ENCODE measurements around the gene NFS1.
A peak's percentile ranks its signal among the peaks of the same experiment; 100 is the strongest.

NFS1 gene

DNA sequence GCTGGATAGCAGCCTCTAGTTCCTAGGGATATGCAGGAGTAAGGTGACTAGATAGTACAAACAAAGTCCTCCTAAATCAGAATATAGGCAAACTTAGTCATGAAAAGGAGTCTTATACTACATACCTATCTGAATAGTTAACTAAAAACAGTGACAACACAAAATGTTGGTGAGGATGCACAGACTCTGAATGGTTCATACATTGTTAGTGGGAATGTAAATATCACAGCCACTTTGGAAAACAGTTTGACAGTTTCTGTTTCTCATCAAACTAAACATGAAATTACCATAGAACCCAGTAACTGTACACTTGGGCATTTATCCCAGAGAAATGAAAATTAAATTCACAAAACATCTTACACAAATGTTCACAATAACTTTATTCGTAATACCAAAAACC, 17.2 kb downstream of the NFS1 start:
- TF ChIP-seq EZH2phosphoT487 (IDR thresholded peaks at IDR 0.05; ENCODE audit: borderline replicate concordance, low read length) = no peak
- TF ChIP-seq, protein P1, sequence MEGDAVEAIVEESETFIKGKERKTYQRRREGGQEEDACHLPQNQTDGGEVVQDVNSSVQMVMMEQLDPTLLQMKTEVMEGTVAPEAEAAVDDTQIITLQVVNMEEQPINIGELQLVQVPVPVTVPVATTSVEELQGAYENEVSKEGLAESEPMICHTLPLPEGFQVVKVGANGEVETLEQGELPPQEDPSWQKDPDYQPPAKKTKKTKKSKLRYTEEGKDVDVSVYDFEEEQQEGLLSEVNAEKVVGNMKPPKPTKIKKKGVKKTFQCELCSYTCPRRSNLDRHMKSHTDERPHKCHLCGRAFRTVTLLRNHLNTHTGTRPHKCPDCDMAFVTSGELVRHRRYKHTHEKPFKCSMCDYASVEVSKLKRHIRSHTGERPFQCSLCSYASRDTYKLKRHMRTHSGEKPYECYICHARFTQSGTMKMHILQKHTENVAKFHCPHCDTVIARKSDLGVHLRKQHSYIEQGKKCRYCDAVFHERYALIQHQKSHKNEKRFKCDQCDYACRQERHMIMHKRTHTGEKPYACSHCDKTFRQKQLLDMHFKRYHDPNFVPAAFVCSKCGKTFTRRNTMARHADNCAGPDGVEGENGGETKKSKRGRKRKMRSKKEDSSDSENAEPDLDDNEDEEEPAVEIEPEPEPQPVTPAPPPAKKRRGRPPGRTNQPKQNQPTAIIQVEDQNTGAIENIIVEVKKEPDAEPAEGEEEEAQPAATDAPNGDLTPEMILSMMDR (IDR thresholded peaks at IDR 0.05; ENCODE audit: low read depth, low read length, poor library complexity, severe bottlenecking) = no peak
- H3K4me2 ChIP-seq (ENCODE audit: low read length) = no peak overlapping the region
- H3K4me1 ChIP-seq (ENCODE audit: control insufficient read depth, low read length) = peaks cover 15% of the 10 kb centered on the region
- H3K4me3 ChIP-seq (ENCODE audit: low read length) = no peak overlapping the region
- H3K36me3 ChIP-seq (ENCODE audit: control insufficient read depth, low read length) = peaks cover 3% of the 10 kb centered on the region; the same call in 1 of the 2 replicates
- H3K27me3 ChIP-seq (ENCODE audit: control insufficient read depth, low read length) = no peaks in the 10 kb centered on the region
- no peaks in the 10 kb centered on the region for H3K9me3 ChIP-seq (ENCODE audit: control insufficient read depth, insufficient read depth, low read length)
- H4K20me1 ChIP-seq (ENCODE audit: control insufficient read depth, insufficient read depth, low read depth, low read length) = no peaks in the 10 kb centered on the region
- no peaks in the 10 kb centered on the region for H3K79me2 ChIP-seq (ENCODE audit: control insufficient read depth, low read length)
- H3K9me2 ChIP-seq (replicated peaks; ENCODE audit: control insufficient read depth, low read length) = no peaks in the 10 kb centered on the region
- H3F3A ChIP-seq (ENCODE audit: control insufficient read depth, insufficient read depth) = peaks cover 3% of the 10 kb centered on the region; the same call in 1 of the 2 replicates
- H3K27ac ChIP-seq (ENCODE audit: low read depth, low read length) = no peak overlapping the region

DNA sequence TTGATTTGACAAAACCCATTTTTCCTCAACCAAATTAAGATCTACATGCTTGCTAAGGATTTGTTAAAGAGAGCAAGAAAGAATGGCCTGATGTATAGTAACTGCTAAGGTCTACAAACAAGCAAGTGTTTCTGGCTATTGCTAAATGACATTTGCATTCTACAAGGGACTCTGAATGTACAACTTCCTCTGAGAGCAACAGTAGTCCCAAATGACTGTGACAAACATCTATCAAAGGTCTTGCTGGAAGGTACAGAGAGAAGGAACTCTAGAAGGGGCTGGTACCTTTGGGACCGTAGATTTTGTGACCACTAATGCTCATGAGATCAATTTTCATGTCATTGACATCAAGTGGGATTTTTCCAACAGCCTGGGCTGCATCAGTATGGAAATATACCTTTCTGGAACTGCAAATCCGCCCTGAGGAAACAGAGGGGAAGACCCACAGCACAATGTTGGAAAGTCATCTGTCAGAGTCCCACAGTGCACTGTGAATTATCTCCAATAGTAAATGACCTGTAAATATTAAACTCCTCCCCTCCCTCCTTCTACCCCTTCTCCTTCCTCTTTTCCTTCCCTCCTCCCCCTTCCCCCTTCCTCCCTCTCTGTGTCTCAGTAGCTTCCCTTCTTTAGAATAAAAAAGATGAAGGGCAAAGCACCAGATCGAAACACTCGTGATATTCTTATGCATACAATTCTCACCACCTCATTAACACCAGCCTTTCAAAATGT, 18.5 kb downstream of the NFS1 start:
- no peaks in the 10 kb centered on the region for H4K20me1 ChIP-seq (ENCODE audit: control insufficient read depth, insufficient read depth, low read depth, low read length)
- no peaks in the 10 kb centered on the region for H3K79me2 ChIP-seq (ENCODE audit: control insufficient read depth, low read length)
- H3K9me3 ChIP-seq (ENCODE audit: control insufficient read depth, insufficient read depth, low read length) = no peaks in the 10 kb centered on the region
- peak overlapping the region; percentile 9 for H3K27ac ChIP-seq (ENCODE audit: low read depth, low read length)
- H3K36me3 ChIP-seq (ENCODE audit: control insufficient read depth, low read length) = peaks cover 3% of the 10 kb centered on the region; the same call in 1 of the 2 replicates
- H3K27me3 ChIP-seq (ENCODE audit: control insufficient read depth, low read length) = no peaks in the 10 kb centered on the region
- H3K4me2 ChIP-seq (ENCODE audit: low read length) = peak overlapping the region; percentile 55
- H3F3A ChIP-seq (ENCODE audit: control insufficient read depth, insufficient read depth) = peaks cover 3% of the 10 kb centered on the region; the same call in 1 of the 2 replicates
- TF ChIP-seq, protein P1 (IDR thresholded peaks at IDR 0.05; ENCODE audit: low read depth, low read length, poor library complexity, severe bottlenecking) = no peak
- TF ChIP-seq EZH2phosphoT487 (IDR thresholded peaks at IDR 0.05; ENCODE audit: borderline replicate concordance, low read length) = no peak
- no peaks in the 10 kb centered on the region for H3K9me2 ChIP-seq (replicated peaks; ENCODE audit: control insufficient read depth, low read length)
- peak overlapping the region; percentile 29 for H3K4me3 ChIP-seq (ENCODE audit: low read length)
- peaks cover 15% of the 10 kb centered on the region for H3K4me1 ChIP-seq (ENCODE audit: control insufficient read depth, low read length)

DNA sequence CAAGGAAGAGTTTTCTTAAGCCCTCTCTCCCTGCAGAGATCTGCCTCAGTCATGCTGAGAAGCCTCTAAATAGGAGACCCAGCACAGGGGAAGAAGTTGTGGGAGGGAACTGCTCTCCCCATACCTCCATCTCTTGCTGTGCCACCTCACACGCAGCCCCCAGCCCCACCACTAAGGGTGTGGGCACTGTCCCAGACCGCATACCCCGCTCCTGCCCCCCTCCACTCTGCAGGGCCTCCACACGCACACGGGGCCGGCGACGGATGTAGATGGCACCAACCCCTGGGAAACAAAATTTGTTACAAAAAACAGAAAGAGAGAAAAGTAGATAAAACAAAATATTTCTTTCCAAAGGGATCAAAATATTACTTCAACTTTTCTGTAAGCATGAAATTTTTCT, 24.2 kb downstream of the NFS1 start:
- no peak overlapping the region for H3K4me2 ChIP-seq (ENCODE audit: low read length)
- no peak overlapping the region for H3K27ac ChIP-seq (ENCODE audit: low read depth, low read length)
- H3F3A ChIP-seq (ENCODE audit: control insufficient read depth, insufficient read depth) = no peaks in the 10 kb centered on the region
- H3K4me3 ChIP-seq (ENCODE audit: low read length) = no peak overlapping the region
- no peaks in the 10 kb centered on the region for H3K9me2 ChIP-seq (replicated peaks; ENCODE audit: control insufficient read depth, low read length)
- H3K9me3 ChIP-seq (ENCODE audit: control insufficient read depth, insufficient read depth, low read length) = no peaks in the 10 kb centered on the region
- no peaks in the 10 kb centered on the region for H3K27me3 ChIP-seq (ENCODE audit: control insufficient read depth, low read length)
- H3K79me2 ChIP-seq (ENCODE audit: control insufficient read depth, low read length) = no peaks in the 10 kb centered on the region
- TF ChIP-seq, protein P1 (IDR thresholded peaks at IDR 0.05; ENCODE audit: low read depth, low read length, poor library complexity, severe bottlenecking) = no peak
- no peak for TF ChIP-seq EZH2phosphoT487 (IDR thresholded peaks at IDR 0.05; ENCODE audit: borderline replicate concordance, low read length)
- H3K36me3 ChIP-seq (ENCODE audit: control insufficient read depth, low read length) = peaks cover 29% of the 10 kb centered on the region
- H3K4me1 ChIP-seq (ENCODE audit: control insufficient read depth, low read length) = peaks cover 1% of the 10 kb centered on the region; the same call in 1 of the 2 replicates
- H4K20me1 ChIP-seq (ENCODE audit: control insufficient read depth, insufficient read depth, low read depth, low read length) = no peaks in the 10 kb centered on the region

Measured in DOHH2 (cell line).